Panc1 (cell line): ENCODE measurements around the gene UPF3A. TPM values are rescaled to one million over a fixed set of nuclear protein-coding genes. Genes with fewer than 3 reads are reported as not detected.

ENCODE experiments used
- ATAC-seq: fragments of 200-7000 bp; cut with Tn5 transposase; 2 replicates; pipeline ENCODE4 v1.9.1; 2020; ENCODE audit warnings: mild to moderate bottlenecking, moderate library complexity
- BruUV-seq: library from RNA; stranded (reverse); fragments of 400-500 nt; replicated peaks from 2 replicates; lab custom pipeline; 2021; lab: Mats Ljungman, UMichigan
- CTCF ChIA-PET: fragments of 300-600 bp; sonication (Branson Sonifier 250); formaldehyde crosslinking; loops from one replicate; lab custom pipeline; 2022; ENCODE audit warnings: antibody characterized with exemption; lab: Charles Lee
- POLR2A ChIA-PET: fragments of 300-600 bp; sonication (Branson Sonifier 250); formaldehyde crosslinking; loops from one replicate; lab custom pipeline; 2022; ENCODE audit warnings: antibody characterized with exemption; lab: Charles Lee
- DNase-seq: peaks from one replicate; pipeline ENCODE4 v3.0.0-alpha.2; 2010; ENCODE audit warnings: low read depth, low spot score
- H3K27ac ChIP-seq: 2 replicates; pipeline ENCODE4 v1.5.1; 2011; ENCODE audit warnings: mild to moderate bottlenecking, low read length, inconsistent platforms
- H3K27me3 ChIP-seq: fragments of 200-500 bp; sonication (Bioruptor generic); 2 replicates; pipeline ENCODE4 v1.6.0; 2014; ENCODE audit warnings: low read length, inconsistent platforms; ENCODE audit not compliant: control insufficient read depth, insufficient read depth
- H3K36me3 ChIP-seq: fragments of 200-500 bp; sonication (Bioruptor generic); 2 replicates; pipeline ENCODE4 v1.5.1; 2014; ENCODE audit warnings: inconsistent platforms, mild to moderate bottlenecking, low read length, moderate library complexity; ENCODE audit not compliant: control insufficient read depth, insufficient read depth
- H3K4me1 ChIP-seq: 2 replicates; pipeline ENCODE4 v1.5.1; 2011; ENCODE audit warnings: inconsistent platforms, mild to moderate bottlenecking, low read length, moderate library complexity; ENCODE audit not compliant: control insufficient read depth, insufficient read depth
- H3K4me3 ChIP-seq, 2 experiments: 2 replicates each; pipeline ENCODE4 v1.5.1; 2011 to 2012; ENCODE audit warnings: low read depth in 2 of 2, low read length in 2 of 2, mild to moderate bottlenecking in 2 of 2, inconsistent platforms in 1 of 2, moderate library complexity in 1 of 2
- H3K9me3 ChIP-seq: fragments of 200-500 bp; sonication (Bioruptor generic); 2 replicates; pipeline ENCODE4 v1.5.1; 2014; ENCODE audit warnings: low read depth, mild to moderate bottlenecking, inconsistent platforms, low read length, moderate library complexity; ENCODE audit not compliant: control insufficient read depth, insufficient read depth
- CTCF ChIP-seq: fragments of 450-650 bp; IDR thresholded peaks from 2 replicates; pipeline ENCODE4 v1.5.1; 2017; ENCODE audit warnings: mild to moderate bottlenecking
- POLR2AphosphoS5 ChIP-seq: IDR thresholded peaks from 2 replicates; pipeline ENCODE4 v1.6.1; 2012; ENCODE audit warnings: mild to moderate bottlenecking, low read depth, low read length, moderate library complexity
- REST ChIP-seq, 2 experiments: IDR thresholded peaks; 2 replicates each; pipeline ENCODE4 v1.6.1; 2011 to 2012; ENCODE audit warnings: low read depth in 2 of 2, control low read depth in 1 of 2, low read length in 1 of 2, mild to moderate bottlenecking in 1 of 2, moderate library complexity in 1 of 2; ENCODE audit not compliant: insufficient read depth in 1 of 2
- SIN3A ChIP-seq: IDR thresholded peaks from 2 replicates; pipeline ENCODE4 v1.6.1; 2012; ENCODE audit warnings: low read depth, mild to moderate bottlenecking, low read length, moderate library complexity, borderline replicate concordance; ENCODE audit not compliant: insufficient read depth
- TCF7L2 ChIP-seq: IDR thresholded peaks from 2 replicates; pipeline ENCODE4 v1.6.1; 2011; ENCODE audit warnings: mild to moderate bottlenecking, low read depth, low read length, inconsistent platforms
- in situ Hi-C: cut with HindIII; loops from 2 replicates; pipeline ENCODE4 v1.10.0; 2016; ENCODE audit warnings: low sequenced_read_pairs, low pct_unique_long_range_greater_than_20kb
- intact Hi-C: fragments of 100-400 bp; cut with micrococcal nuclease; formaldehyde crosslinking; loops from one replicate; pipeline ENCODE4 v1.10.0; 2022; ENCODE audit not compliant: unreplicated experiment
- total RNA-seq: library from RNA; stranded (reverse); gene quantifications from one replicate; pipeline ENCODE4 v1.2.1, GENCODE V29; 2021; ENCODE audit not compliant: unreplicated experiment

The UPF3A gene
- total RNA-seq, 1 experiment from 2014 or later, result 36.3 TPM

- Histone ChIP-seq H3K9me3 (no peaks in the 10 kb centered on the region), H3K4me3 (no peak overlapping the region), H3K27me3 (no peaks in the 10 kb centered on the region), H3K27ac (no peak overlapping the region), H3K36me3 (peaks cover 18% of the 10 kb centered on the region), H3K4me1 (no peaks in the 10 kb centered on the region)
- in situ Hi-C loops, result no loop called here
- TF ChIP-seq TCF7L2 (no peak), SIN3A (no peak), CTCF (no peak), POLR2AphosphoS5 (no peak), REST (IDR thresholded peaks at IDR 0.05; ENCODE audit: insufficient read depth in 1 of 2, low read depth in 2 of 2, low read length in 1 of 2) (no peak)
- POLR2A ChIA-PET, result no interaction called here
- DNase-seq, result no peak
- no peak for ATAC-seq
- intact Hi-C loops, result no loop called here
- CTCF ChIA-PET, result no interaction called here
- no TSS peak for BruUV-seq
Measured at GRCh38 chr13:114259974-114260373, 21.4 kb upstream of the UPF3A start.

GRCh38 chr13:114260814-114261213, 20.6 kb upstream of the UPF3A start:
- Histone ChIP-seq H3K9me3 (no peaks in the 10 kb centered on the region), H3K4me1 (no peaks in the 10 kb centered on the region), H3K36me3 (peaks cover 24% of the 10 kb centered on the region), H3K27ac (no peak overlapping the region), H3K4me3 (no peak overlapping the region), H3K27me3 (no peaks in the 10 kb centered on the region)
- intact Hi-C loops (no loop called here), in situ Hi-C loops (no loop called here)
- TF ChIP-seq TCF7L2, result no peak
- no peak for TF ChIP-seq SIN3A
- no peak for TF ChIP-seq CTCF
- TF ChIP-seq POLR2AphosphoS5, result no peak
- no peak for TF ChIP-seq REST (IDR thresholded peaks at IDR 0.05; ENCODE audit: insufficient read depth in 1 of 2, low read depth in 2 of 2, low read length in 1 of 2)
- CTCF ChIA-PET, result no interaction called here
- no TSS peak for BruUV-seq
- DNase-seq, result no peak
- no peak for ATAC-seq
- POLR2A ChIA-PET, result no interaction called here
